Mesothelial cell of epicardium (in vitro differentiated cells): ENCODE data around the gene CCR1. TPM values are rescaled to one million over a fixed set of nuclear protein-coding genes. Genes with fewer than 3 reads are reported as not detected.

ENCODE experiments used
- DNase-seq, 2 experiments: peaks; one replicate each; pipeline ENCODE4 v3.0.0; 2021; ENCODE audit warnings: low spot score in 2 of 2; ENCODE audit not compliant: unreplicated experiment in 2 of 2
- H3K27ac Mint-ChIP-seq: 2 replicates; pipeline ENCODE4 v1.8.0; 2021; ENCODE audit warnings: mixed read lengths
- H3K27me3 Mint-ChIP-seq: 2 replicates; pipeline ENCODE4 v1.8.0; 2021; ENCODE audit warnings: low read depth, mixed read lengths
- H3K36me3 Mint-ChIP-seq: 2 replicates; pipeline ENCODE4 v1.8.0; 2021; ENCODE audit warnings: mixed read lengths
- H3K4me1 Mint-ChIP-seq: 2 replicates; pipeline ENCODE4 v1.8.0; 2021; ENCODE audit warnings: mixed read lengths
- H3K4me3 Mint-ChIP-seq: 2 replicates; pipeline ENCODE4 v1.8.0; 2021; ENCODE audit warnings: mild to moderate bottlenecking, moderate library complexity, mixed read lengths
- H3K9me3 Mint-ChIP-seq: 2 replicates; pipeline ENCODE4 v1.8.0; 2021; ENCODE audit warnings: mixed read lengths
- total RNA-seq: library from RNA; stranded (reverse); gene quantifications from 3 replicates; pipeline ENCODE4 v1.2.1, GENCODE V29; 2021
- TF ChIP-seq, protein P1 (sequence below): fragments of 200-600 bp; sonication (generic); IDR thresholded peaks from one replicate; pipeline ENCODE4 v1.5.0; 2021; ENCODE audit warnings: antibody characterized with exemption; ENCODE audit not compliant: unreplicated experiment

CCR1 gene
- total RNA-seq, 1 donor from 2014 or later: not detected

DNA sequence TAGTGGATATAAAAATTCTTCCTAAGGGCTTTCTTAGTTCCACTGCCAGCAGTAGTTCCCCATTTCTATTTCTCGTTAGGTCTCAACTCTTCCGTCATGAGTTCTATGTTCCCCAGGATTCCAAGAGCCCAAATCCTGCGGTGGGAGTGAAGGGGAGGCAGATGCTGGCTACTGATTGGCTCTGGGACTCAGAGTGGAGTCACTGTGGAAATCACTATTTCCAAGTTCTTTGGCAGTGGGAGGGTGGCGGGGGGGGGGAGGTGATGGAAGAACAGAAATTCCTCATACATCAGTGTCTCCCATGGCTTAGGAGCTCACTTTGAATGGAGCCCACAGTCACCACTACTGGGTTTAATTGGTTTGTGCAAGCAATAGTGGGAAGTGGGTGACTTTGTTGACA, 5.6 kb downstream of the CCR1 start:
- TF ChIP-seq, protein P1, sequence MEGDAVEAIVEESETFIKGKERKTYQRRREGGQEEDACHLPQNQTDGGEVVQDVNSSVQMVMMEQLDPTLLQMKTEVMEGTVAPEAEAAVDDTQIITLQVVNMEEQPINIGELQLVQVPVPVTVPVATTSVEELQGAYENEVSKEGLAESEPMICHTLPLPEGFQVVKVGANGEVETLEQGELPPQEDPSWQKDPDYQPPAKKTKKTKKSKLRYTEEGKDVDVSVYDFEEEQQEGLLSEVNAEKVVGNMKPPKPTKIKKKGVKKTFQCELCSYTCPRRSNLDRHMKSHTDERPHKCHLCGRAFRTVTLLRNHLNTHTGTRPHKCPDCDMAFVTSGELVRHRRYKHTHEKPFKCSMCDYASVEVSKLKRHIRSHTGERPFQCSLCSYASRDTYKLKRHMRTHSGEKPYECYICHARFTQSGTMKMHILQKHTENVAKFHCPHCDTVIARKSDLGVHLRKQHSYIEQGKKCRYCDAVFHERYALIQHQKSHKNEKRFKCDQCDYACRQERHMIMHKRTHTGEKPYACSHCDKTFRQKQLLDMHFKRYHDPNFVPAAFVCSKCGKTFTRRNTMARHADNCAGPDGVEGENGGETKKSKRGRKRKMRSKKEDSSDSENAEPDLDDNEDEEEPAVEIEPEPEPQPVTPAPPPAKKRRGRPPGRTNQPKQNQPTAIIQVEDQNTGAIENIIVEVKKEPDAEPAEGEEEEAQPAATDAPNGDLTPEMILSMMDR: no peak
- Mint-ChIP-seq H3K9me3 (peaks cover 7% of the 10 kb centered on the region), H3K36me3 (no peaks in the 10 kb centered on the region), H3K27ac (no peak overlapping the region), H3K4me1 (no peaks in the 10 kb centered on the region), H3K4me3 (no peak overlapping the region), H3K27me3 (no peaks in the 10 kb centered on the region)
- no peak for DNase-seq

DNA sequence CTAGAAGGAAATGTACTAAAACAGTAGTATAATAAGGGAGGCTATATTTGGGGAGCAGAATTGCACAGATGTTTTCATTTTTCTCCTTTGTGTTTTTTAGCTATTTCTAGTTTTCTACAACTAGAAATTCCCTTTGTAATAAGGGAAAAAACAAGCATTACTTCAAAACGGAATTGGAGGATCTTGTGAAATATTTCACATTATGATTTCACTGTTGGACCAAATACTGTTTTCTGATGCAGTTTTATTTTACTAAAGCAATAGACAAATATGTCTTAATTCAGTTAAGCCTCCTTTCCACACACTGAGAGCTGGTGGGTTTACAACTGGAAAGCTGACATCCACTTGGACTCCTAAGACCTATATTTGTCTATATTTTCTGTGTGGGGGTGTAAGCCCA, 7.3 kb downstream of the CCR1 start:
- Mint-ChIP-seq H3K4me1 (no peaks in the 10 kb centered on the region), H3K27ac (no peak overlapping the region), H3K4me3 (no peak overlapping the region), H3K27me3 (no peaks in the 10 kb centered on the region), H3K9me3 (peaks cover 13% of the 10 kb centered on the region), H3K36me3 (no peaks in the 10 kb centered on the region)
- no peak for DNase-seq
- TF ChIP-seq, protein P1: no peak

DNA sequence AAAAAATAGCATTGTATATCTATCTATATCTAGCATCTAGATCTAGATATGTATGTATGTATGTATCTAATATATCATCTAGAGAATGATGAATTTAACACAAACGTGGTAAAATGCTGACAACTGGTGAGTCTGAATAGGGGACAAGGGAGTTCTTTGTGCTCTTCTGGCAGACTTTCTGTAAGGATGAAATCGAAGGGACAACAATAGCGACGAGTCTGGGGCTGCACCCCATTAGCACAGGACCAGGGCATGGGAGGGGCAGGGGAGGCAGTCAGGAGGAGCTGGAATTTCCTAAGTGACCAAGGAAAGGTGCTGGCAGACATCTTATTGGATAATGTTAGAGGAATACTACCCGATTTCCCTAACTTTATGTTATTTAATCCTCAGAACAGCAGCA, 7.9 kb downstream of the CCR1 start:
- Mint-ChIP-seq H3K4me1 (no peaks in the 10 kb centered on the region), H3K36me3 (no peaks in the 10 kb centered on the region), H3K27me3 (no peaks in the 10 kb centered on the region), H3K27ac (no peak overlapping the region), H3K4me3 (no peak overlapping the region), H3K9me3 (peaks cover 18% of the 10 kb centered on the region)
- TF ChIP-seq, protein P1: no peak
- DNase-seq: no peak

DNA sequence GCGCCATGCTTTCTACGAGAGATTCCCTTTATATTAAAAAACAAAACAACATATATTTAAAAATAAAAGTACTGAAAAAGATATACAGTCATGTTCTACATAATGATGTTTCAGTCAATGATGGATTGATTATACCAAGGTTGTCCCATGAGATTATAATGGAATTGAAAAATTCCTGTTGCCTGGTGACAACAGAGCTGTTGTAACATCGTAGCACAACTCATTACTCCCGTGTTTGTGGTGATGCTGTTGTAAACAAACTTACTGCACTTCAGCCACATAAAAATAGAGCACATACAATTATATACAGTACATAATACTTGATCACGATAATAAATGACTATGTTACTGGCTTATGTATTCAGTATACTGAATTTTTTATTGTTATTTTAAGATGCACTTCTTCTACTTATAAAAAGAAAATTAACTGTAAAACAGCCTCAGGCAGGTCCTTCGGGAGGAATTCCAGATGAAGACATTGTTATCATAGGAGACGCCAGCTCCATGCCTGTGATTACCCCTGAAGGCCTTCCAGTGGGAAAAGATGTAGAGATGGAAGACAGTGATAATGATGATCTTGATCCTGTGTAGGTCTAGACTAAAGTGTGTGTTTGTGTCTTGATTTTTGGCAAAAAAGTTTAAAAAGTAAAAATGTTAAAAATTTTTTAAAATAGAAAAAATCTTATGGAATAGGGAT, 11.7 kb downstream of the CCR1 start:
- DNase-seq: no peak
- Mint-ChIP-seq H3K27me3 (no peaks in the 10 kb centered on the region), H3K4me1 (no peaks in the 10 kb centered on the region), H3K4me3 (no peak overlapping the region), H3K36me3 (no peaks in the 10 kb centered on the region), H3K9me3 (peaks cover 44% of the 10 kb centered on the region), H3K27ac (no peak overlapping the region)
- TF ChIP-seq, protein P1: no peak

DNA sequence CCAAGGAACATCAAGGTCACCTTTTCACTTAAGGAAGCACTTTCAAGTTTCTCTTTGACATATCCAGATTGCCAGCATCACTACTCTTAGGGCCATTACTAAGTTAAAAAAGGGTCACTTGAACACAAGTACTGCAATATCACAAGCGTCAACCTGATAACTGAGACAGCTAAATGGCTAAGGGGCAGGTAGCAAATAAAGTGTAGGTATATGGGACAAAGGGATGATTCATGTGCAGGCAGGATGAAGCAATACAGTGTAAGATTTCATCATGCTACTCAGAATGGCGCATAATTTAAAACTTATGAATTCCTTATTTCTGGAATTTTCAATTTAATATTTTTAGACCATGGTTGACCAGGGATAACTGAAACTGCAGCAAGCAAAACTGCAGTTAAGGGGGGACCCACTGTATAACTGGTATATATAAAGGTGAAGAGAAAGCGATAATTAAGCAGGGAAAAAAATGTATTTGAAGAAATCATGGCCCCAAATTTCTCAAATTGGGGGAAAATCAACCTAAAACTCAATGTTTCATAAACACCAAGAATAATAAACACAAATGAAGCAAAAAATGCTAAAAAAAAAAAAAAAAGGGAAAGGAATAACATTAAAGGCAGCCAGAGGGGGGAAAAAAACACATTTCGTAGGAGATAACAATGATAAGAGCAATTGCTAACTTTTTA, 13.1 kb downstream of the CCR1 start:
- Mint-ChIP-seq H3K27me3 (peaks cover 2% of the 10 kb centered on the region), H3K4me3 (no peak overlapping the region), H3K36me3 (no peaks in the 10 kb centered on the region), H3K27ac (no peak overlapping the region), H3K4me1 (no peaks in the 10 kb centered on the region), H3K9me3 (peaks cover 44% of the 10 kb centered on the region)
- TF ChIP-seq, protein P1: no peak
- DNase-seq: no peak
